ENCODE results near the gene EIF5.

Gene EIF5

DNA sequence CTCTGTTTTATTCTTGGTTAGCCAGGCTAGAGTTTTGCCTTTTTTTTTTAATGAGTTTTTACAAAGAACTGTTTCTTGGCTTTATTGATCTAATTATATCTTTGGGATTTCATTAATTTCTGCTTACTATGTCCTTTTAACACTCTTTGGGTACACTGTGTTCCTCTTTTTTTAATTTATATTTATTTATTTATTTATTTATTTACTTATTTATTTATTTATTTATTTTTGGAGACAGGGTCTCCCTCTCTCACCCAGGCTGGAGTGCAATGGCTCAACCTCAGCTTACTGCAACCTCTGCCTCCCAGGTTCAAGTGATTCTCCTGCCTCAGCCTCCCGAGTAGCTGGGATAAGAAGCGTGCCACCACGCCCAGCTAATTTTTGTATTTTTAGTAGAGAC, 36.0 kb downstream of the EIF5 start:
- DNase-seq (ENCODE audit: low read depth in 2 of 2) = no peak

DNA sequence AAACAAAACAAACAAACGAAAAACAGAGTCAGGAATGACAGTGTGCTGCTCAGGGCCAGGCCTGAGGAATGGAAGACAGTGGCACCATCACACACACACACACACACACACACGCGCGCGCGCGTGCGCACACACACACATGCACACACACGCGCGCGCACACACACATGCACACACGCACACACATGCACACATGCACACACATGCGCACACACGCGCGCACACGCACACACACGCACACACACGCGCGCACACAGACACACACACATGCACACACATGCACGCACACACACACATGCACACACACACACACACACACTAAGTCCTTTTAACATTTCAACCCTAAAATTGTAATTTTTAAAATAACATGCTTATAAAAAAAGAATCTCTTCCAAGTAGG, 38.0 kb downstream of the EIF5 start:
- no peak for DNase-seq (ENCODE audit: low read depth in 2 of 2)

DNA sequence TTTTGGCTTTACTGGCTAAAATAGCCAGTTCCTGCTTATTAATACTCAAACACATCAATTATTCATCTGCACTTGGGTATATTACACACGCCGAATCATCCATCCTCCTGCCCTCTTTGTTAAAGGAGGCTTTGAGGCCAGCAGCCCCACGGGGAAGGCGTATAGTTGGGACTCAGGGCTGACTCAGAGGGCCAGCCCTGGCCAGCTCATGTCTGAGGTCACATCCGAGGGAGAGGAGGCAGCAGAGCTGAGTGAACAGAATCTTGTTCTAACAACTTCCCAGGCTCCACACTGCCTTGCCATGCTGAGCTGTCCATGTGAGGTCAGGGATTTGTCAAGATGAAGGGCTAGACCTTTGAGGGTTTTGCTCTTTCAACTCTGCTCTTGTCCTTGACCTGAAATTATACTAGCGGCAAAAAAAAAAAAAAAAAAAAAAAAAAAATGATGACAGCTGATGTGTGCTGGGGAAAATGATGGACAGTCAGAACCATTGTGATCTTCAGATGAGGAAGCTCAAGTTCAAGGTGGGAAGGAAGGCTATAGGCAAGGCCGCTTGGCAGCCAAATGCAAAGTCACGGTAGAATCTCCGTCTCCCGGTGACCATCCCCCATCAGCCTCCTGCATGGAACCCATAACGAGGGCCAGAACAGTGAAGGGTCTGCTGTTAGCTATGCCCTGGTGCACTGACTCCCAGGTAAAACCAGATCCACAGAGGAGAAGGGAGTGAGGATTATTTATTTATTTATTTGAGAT, 38.7 kb downstream of the EIF5 start:
- DNase-seq (ENCODE audit: low read depth in 2 of 2) = no peak

DNA sequence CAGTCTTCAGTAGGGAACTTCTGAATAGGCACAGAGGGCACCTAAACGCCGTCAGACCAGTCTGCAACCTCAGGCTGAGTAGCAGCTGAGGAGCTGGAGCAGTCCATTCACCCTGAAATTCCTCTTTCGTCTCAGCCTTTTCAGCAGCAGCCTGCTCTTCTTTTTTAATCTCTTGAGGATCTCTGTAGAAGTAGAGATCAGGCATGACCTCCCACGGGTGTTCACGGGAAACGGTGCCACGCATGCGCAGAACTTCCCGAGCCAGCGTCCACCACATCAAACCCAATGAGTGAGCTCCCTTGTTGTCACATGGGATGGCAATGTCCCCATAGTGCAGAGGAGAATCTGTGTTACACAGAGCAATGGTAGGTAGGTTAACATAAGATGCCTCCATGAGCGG, 40.1 kb downstream of the EIF5 start:
- no peak for DNase-seq (ENCODE audit: low read depth in 2 of 2)

DNA sequence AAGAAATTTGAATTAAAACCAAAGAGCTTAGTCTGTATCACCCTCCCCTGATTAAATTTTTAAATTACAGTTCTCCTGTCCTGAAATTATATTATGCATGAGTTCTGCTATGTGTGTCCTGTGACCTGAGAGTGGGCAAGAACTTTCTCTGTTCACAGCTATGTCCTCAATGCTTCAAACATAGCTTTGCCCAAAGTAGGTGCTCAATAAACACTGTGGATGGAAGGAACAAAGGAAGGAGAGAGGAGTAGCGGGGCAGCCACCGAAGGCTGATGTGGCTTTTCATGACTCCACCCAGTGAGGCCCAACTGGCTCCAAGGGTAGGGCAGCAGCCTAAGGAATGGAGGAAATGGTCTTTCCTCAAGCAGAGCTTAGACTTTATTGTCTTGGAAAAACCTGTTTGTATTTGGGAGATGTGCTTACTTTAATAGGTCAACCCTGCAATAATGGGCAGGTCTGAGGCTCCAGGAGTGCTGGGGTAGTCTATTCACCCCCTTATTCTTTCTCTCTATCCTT, 43.5 kb downstream of the EIF5 start:
- DNase-seq (ENCODE audit: low read depth in 2 of 2) = no peak

DNA sequence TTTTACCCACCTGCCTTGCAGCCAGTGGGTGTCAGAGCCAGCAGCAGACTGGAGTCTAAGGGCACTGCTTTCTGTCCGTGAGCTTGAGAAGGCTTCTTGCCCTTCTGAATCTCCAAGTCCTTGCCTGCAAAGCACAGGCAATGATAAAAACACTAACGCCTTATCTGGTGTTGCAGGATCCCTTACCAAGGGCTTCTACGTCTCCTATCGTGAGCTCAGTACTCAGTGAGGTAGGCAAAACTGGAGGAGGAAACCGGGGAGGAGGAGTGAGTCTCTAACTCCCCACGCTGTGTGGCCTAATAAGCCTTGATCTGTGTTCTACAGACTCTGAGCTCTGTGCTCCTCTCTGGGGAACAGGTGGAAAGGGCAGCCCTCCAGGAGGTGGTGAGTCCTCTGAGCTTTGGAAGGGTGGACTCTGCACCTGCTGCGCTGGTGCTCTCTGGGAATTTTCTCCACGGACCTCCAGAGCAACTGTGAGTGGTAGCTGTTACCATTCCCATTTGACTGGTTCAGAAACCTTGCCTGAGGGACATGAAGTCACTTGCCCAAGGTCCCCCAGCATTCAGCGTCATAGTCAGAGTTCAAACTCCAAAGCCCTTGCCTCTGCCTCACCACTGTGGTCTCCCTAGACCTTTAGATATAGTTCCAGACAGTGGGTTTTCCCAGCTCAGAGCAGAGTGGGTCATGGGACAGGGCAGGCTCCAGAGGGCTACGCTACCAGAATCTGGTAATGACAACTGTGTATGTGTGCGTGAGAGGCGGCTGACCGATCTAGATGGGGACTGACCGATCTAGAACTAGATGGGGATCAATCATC, 44.2 kb downstream of the EIF5 start:
- no peak for DNase-seq (ENCODE audit: low read depth in 2 of 2)

DNA sequence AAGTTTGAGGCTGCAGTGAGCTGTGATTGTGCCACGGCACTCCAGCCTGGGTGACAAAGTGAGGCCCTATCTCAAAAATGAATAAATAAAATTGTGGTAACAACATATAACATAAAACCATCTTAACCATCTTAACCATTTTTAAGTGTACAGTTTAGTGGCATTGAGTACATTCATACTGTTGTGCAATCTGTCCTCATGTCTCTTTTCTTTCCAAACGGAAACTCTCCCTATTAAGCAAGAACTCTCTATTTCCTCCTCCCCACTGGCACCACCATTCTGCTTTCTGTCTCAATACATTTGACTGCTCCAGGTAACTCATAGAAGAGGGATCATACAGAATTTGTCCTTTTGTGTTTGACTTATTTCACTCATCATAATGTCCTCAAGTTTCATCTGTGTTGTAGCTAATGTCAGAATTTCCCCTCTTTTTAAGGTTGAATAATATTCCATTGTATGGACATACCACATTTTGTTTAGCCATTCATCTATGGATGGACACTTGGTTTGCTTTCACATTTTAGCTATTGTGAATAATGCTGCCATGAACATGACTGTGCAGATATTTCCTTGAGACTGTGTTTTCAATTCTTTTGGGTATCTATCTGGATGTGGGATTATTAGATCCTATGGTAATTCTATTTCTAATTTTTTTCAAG, 46.8 kb downstream of the EIF5 start:
- no peak for DNase-seq (ENCODE audit: low read depth in 2 of 2)

DNA sequence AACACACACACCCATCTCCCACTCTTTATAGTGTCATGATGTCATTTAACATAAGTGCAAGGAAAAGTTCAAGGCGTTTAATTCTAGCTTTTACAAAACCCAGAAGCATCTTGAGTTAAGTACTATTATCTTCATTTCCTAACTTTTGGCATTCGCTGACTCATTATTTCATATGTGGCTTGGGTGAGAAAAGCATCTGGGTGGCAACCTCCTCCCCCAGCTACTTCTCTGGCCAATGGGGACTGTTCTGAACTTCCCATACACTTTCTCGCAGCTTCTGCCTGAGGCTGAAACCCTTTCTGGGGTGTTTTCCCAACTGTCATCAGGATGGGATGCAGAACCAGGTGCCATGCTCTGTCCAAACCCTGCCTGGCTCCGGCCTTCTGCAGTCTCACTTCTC, 48.3 kb downstream of the EIF5 start:
- DNase-seq (ENCODE audit: low read depth in 2 of 2) = no peak

DNA sequence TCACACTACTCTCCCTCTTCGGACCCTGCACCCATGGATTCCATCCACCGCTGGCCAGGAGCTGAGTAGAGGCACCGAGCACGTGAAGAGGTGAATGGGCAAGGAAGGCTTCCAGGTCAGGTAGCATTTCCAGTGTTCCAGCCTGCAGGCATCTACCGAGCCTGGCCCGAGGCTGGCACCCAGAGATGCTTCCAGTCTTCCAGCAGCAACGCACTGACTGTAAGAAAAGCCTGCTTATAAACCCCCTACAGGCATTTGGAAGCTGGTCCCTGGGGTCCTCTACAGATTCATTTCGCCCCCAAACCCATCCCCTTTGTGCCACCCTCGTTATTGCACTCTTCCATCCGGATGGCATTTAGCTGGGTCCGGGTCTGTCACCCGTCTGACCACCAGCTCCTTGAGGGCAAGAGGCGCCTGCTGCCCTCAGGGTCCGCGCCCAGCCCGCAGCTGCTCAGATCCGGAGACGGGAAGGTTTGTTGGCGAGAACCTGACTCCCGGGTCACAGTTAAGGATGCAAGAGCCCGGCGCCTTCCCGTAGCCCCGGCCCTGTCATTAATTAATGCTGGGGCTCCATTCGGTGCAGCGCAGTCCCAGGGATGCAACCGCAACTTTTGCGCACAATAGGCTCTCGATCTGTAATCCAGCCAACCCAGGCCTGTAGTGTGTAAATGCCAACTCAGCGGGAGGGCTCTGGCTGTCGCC, 50.6 kb downstream of the EIF5 start:
- DNase-seq (ENCODE audit: low read depth in 2 of 2) = no peak

DNA sequence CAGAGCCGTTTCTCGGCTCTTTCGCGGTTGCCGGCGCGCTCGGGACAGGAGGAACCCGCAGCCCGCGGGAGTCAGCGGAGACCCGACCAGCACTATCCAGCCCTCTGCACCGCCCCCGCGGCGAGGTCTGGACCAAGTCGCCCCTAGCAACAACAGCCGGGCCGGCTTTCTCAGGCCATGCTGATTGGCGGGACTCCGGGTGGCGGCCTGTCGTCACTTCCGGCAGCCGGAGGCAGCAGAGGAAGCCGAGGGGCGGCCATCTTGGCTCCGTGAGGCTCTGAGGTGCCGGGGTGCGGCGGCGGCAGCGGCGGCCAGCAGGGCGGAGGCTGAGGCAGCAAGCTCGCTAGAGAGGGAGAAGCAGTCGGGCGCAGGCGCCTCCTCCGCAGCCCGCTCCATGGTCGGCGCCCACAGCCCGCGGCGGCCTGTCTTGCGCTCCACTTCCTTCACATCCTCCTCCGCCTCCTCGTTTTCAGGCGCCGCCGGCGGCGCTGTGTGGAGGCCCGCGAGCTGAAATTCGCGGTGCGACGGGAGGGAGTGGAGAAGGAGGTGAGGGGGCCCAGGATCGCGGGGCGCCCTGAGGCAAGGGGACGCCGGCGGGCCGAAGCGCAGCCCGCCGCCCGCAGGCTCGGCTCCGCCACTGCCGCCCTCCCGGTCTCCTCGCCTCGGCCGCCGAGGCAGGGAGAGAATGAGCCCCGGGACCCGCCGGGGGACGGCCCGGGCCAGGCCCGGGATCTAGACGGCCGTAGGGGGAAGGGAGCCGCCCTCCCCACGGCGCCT, 51.3 kb downstream of the EIF5 start, which contains the start of gene MARK3:
MARK3 (plus strand) TSS at position 264 of the 777 bp plus-strand sequence. CDS start 615 bp downstream, outside the sequence.
- DNase-seq (ENCODE audit: low read depth in 2 of 2) = peak; percentile 88 to 94

DNA sequence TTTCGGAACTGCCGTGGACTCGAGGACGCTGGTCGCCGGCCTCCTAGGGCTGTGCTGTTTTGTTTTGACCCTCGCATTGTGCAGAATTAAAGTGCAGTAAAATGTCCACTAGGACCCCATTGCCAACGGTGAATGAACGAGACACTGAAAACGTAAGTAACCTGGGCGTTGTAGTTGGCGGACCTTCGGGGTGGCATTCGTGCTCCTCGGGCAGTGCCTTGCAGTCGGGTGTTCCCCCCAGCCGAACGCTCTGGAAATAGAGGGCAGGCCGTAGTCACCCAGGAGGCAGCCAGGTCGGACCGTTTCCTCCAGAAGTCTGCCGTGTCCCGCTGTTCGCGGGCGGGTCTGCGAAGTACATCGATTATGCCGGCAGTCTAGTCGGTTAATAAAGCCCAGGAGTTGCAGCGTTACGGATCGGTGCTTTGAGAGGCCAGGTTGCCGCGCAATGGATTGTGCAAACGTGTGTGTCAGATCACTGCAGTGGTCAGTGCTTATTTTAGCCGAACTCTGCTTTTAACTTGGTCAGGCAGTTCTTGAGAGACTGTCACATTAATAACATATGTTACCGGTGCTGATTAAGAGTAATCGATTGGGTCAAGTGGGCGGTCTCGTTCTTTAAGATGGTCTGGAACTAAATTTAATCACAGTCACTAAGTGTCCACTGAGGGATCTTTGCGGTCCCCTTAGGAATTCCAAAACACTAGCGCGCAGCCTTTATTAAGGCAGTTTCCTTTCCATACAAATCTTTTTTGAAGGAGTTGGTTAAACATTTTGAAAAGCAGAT, 52.1 kb downstream of the EIF5 start:
- peak in 1 of 2 donors; percentile 2 for DNase-seq (ENCODE audit: low read depth in 2 of 2)

DNA sequence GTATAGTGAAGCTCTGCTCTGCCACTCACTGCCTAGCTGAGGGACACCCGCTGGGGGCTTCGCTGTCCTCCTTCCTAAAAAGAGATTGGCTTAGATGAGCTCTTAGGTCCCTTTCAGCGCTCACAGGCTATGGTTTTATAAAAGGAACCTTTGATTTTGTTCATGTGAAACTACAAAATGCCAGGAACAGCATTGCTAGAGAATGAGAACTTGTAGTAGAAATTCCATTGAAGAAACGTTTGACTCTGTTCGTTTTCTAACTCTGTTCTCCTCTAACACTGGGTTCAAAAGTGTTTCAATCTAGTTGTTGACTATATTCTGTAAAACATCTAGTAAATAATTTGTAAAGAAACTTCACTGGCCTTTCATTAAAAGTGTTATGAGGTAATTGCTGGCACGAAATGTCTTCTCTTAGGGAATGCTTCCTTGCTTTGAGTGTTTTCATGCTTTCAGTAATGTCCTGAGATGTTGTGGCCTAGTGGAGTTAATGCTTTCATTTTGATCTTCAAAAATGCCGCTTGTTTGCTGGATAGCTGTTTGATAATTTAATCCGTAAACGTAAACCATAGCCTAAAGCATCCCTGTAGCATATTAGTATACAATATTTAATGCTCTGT, 52.8 kb downstream of the EIF5 start:
- DNase-seq (ENCODE audit: low read depth in 2 of 2) = no peak

DNA sequence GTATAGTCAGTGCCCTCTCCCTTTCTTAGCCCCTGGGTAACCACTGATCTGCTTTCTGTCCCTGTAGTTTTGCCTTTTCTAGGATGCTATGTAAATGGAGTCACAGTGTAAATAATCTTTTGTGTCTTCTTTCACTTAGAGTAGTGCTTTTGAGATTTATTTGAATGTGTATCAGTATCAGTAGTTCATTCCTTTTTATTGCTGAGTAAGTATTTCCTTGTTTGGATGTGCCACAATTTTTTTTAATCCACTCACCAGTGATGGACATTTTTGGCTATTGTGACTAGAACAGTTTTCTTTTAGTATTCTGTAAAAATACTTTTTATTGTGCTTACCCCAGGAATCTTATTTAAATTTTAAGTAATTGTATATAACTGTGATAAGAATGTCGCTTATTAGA, 54.6 kb downstream of the EIF5 start:
- DNase-seq (ENCODE audit: low read depth in 2 of 2) = no peak

DNA sequence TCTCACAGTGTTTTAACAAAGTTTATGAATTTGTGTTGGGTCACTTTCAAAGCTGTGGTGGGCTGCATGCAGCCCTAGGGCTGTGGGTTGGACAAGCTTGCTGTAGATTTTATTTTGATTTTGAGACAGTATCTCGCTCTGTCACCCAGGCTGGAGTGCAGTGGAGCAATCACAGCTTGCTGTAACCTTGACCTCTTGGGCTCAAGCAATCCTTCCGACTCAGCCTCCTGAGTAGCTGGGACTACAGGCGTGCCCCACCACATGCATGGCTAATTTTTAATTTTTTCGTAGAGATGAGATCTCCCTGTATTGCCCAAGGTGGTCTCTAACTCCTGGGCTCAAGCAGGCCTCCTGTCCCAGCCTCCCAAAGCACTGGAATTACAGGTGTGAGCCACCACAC, 56.6 kb downstream of the EIF5 start:
- no peak for DNase-seq (ENCODE audit: low read depth in 2 of 2)

DNA sequence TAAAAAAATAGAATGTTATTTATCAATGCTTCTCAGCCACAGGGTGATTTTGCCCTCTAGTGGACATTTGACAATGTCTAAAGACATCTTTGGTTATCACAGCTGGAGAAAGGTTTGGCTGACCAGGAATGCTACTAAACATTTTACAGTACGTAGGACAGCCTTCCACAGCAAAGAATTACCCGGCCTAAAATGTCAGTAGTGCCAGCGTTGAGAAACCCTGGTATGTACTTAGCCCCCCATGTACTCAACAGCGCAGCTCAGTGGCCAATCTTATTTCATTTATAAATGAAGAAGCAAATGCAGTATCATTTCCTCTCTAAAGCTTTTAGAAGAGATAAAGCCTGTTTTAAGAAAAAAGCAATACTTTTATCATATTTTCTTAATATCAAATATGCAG, 57.0 kb downstream of the EIF5 start:
- DNase-seq (ENCODE audit: low read depth in 2 of 2) = peak in 1 of 2 donors; percentile 4

DNA sequence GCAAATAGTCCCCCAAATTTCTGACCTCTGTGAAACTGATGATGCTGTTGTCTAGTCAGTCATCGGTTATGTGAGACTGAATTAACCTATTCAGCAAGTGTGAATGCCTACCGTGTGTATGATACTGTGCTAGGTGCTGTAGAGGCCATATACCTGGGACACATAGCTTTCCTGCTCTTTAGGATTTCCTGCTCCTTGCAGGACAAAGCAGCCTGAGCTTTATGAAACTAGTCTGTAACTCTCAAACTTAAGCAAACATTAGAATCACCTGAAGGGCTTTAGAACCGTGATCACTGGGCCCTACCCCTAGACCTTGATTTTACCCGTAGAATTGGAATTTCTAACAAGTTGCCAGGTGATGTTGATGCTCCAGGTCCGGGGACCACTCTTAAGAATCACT, 58.1 kb downstream of the EIF5 start:
- no peak for DNase-seq (ENCODE audit: low read depth in 2 of 2)

DNA sequence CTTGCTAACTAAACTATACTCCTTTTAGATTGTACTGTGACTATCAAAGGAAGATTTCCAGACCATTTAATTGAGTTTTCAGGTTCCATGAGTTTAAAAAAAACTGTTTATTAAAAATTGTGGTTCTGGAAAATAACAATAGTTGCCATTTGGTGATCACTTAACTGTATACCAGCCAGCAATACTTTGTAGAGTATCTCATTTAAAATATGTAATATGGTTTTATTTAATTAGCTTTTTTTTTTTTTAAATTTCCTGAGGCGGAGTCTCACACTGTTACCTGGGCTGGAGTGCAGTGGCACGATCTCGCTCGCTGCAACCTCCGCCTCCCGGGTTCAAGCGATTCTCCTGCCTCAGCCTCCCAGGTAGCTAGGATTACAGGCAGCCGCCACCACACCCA, 58.5 kb downstream of the EIF5 start:
- no peak for DNase-seq (ENCODE audit: low read depth in 2 of 2)

DNA sequence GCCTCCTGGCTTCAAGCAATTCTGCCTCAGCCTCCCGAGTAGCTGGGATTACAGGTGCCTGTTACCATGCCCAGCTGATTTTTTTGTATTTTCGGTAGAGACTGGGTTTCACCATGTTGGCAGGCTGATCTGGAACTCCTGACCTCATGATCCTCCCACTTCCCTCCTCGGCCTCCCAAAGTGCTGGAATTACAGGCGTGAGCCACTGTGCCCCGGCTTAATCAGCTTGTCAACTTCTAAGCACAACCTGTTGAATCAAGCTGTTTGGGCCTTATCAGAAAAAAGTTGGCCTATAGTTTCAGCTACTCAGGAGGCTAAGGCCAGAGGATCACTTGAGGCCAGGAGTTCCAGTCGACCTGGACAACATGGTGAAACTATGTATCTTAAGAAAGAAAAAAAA, 59.0 kb downstream of the EIF5 start:
- DNase-seq (ENCODE audit: low read depth in 2 of 2) = no peak

DNA sequence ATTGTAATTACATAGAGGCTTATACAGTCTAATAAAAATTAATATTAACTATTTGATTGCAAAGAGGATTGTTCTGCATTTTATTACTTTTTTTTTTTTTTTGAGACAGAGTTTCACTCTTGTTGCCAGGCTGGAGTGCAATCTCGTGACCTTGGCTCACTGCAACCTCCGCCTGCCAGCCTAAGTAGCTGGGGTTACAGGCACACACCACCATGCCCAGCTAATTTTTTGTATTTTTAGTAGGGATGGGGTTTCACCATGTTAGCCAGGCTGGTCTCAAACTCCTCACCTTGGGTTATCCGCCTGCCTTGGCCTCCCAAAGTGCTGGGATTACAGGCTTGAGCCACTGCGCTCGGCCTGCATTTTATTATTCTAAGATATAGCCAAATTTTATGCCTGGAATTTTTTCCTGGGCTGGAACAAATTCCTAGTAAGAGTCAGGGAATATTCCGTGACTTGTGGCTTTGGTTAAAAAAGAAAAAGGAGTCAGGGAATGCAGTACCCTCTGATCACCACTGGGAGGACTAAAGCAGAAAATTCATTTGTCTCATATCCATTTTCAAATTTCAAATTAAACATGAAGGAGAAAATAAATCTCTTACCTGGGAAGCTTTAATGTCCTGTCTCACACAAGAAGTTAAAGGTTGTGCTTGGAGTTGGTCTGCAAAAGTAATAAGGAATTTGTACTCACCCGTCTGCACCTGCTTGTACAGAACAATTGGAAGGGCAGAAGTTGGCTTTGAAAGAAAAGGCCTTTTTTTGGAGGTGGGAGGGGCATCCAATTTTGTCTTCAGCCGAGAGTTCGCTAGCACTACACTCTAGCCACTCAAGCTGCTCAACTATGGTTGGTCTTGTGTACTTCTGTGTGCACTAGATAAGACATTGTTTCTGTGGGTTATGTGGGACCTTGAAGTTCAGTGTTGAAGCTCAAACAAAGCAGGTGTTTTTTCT, 59.9 kb downstream of the EIF5 start:
- no peak for DNase-seq (ENCODE audit: low read depth in 2 of 2)
